HepG2 (cell line): Measurements from ENCODE around the gene FGFBP1. TPM values are rescaled to one million over a fixed set of nuclear protein-coding genes. Genes with fewer than 3 reads are reported as not detected.

ENCODE experiments used
- ATAC-seq: fragments of 200-7000 bp; cut with Tn5 transposase; 3 replicates; pipeline ENCODE4 v1.9.1; 2020; ENCODE audit warnings: mild to moderate bottlenecking, moderate library complexity
- BruUV-seq: library from RNA; stranded (reverse); fragments of 400-500 nt; replicated peaks from 2 replicates; lab custom pipeline; 2021; lab: Mats Ljungman, UMichigan
- CTCF ChIA-PET: fragments of 300-600 bp; formaldehyde crosslinking; extraction: SDS; loops from one replicate; lab custom pipeline; 2021; ENCODE audit warnings: low total read pairs, inconsistent platforms, low intra/inter-chr PET ratio; lab: Yijun Ruan, JAX
- POLR2A ChIA-PET: fragments of 350-600 bp; sonication (Branson Sonifier 250); formaldehyde crosslinking; loops from one replicate; lab custom pipeline; 2020; ENCODE audit warnings: antibody characterized with exemption, inconsistent platforms; lab: Yijun Ruan, JAX
- DNase-seq: peaks from one replicate; pipeline ENCODE4 v3.0.0-alpha.2; 2015; ENCODE audit warnings: low spot score
- FAIRE-seq: peaks from 3 replicates; lab custom pipeline; 2011; peaks lifted over from hg19 to GRCh38; lab: Jason Lieb, UNC
- H2AFZ ChIP-seq: one replicate; pipeline ENCODE4 v1.6.1; 2011; ENCODE audit warnings: low read length, inconsistent platforms
- H3K27ac ChIP-seq: fragments of 300-600 bp; 3 replicates; pipeline ENCODE4 v1.8.0; 2011; ENCODE audit warnings: mixed run types, mild to moderate bottlenecking, mixed read lengths, low read length, inconsistent platforms; ENCODE audit not compliant: insufficient read depth; ENCODE audit errors: extremely low read length
- H3K27me3 ChIP-seq, 2 experiments: fragments of 200-600 bp in 1 of 2; 2 replicates in 1 of 2; 3 replicates in 1 of 2; pipeline versions ENCODE4 v1.6.0 to v1.8.0; 2011; ENCODE audit warnings: low read length in 2 of 2, mild to moderate bottlenecking in 2 of 2, moderate library complexity in 2 of 2, inconsistent platforms in 1 of 2; ENCODE audit not compliant: insufficient read depth in 2 of 2, control insufficient read depth in 1 of 2
- H3K36me3 ChIP-seq, 2 experiments: fragments of 200-600 bp in 1 of 2; replicated peaks in 1 of 2; 2 replicates in 1 of 2; 3 replicates in 1 of 2; pipeline versions ENCODE4 v1.5.1 to v1.8.0; 2011; ENCODE audit warnings: low read length in 2 of 2, inconsistent platforms in 1 of 2; ENCODE audit not compliant: insufficient read depth in 2 of 2, control insufficient read depth in 1 of 2
- H3K4me1 ChIP-seq: 2 replicates; pipeline ENCODE4 v1.5.1; 2012; ENCODE audit warnings: low read length, inconsistent platforms; ENCODE audit not compliant: insufficient read depth
- H3K4me2 ChIP-seq: 2 replicates; pipeline ENCODE4 v1.6.0; 2011; ENCODE audit warnings: low read depth, low read length, inconsistent platforms
- H3K4me3 ChIP-seq, 3 experiments: fragments of 200-600 bp in 1 of 3; sonication (generic), shearing (Covaris generic) in 1 of 3; replicated peaks in 1 of 3; 2 replicates each; pipeline ENCODE4 v1.5.1; 2011 to 2016; ENCODE audit warnings: low read length in 3 of 3, inconsistent platforms in 2 of 3, low read depth in 2 of 3, mild to moderate bottlenecking in 2 of 3, control low read depth in 1 of 3, mixed read lengths in 1 of 3; ENCODE audit not compliant: insufficient read depth in 1 of 3
- H3K79me2 ChIP-seq: one replicate; pipeline ENCODE4 v1.6.1; 2011; ENCODE audit warnings: low read length, inconsistent platforms; ENCODE audit not compliant: insufficient read depth
- H3K9ac ChIP-seq: 2 replicates; pipeline ENCODE4 v1.6.0; 2011; ENCODE audit warnings: mild to moderate bottlenecking, low read depth, low read length, inconsistent platforms; ENCODE audit not compliant: insufficient read depth
- H3K9me3 ChIP-seq: 2 replicates; pipeline ENCODE4 v1.5.1; 2012; ENCODE audit warnings: mild to moderate bottlenecking, low read length
- H4K20me1 ChIP-seq: 2 replicates; pipeline ENCODE4 v1.6.0; 2011; ENCODE audit warnings: inconsistent platforms, mild to moderate bottlenecking, low read length, moderate library complexity; ENCODE audit not compliant: insufficient read depth
- GPBP1L1 ChIP-seq: sonication (generic); formaldehyde crosslinking; IDR thresholded peaks from 2 replicates; pipeline ENCODE4 v1.5.0; 2020; ENCODE audit warnings: mild to moderate bottlenecking, missing genetic modification reagents
- MED13 ChIP-seq: sonication (generic); formaldehyde crosslinking; IDR thresholded peaks from 2 replicates; pipeline ENCODE4 v1.5.0; 2020; ENCODE audit warnings: missing genetic modification reagents
- NONO ChIP-seq, 2 experiments: fragments of 450-650 bp in 1 of 2; sonication (generic) in 1 of 2; formaldehyde crosslinking in 1 of 2; IDR thresholded peaks in 1 of 2; conservative IDR thresholded peaks in 1 of 2; 2 replicates each; pipeline versions ENCODE4 v1.6.1 to v1.8.0; 2017 to 2022; ENCODE audit warnings: mild to moderate bottlenecking in 1 of 2, missing genetic modification reagents in 1 of 2, moderate library complexity in 1 of 2
- ZFX ChIP-seq: sonication (generic); formaldehyde crosslinking; IDR thresholded peaks from 2 replicates; pipeline ENCODE4 v1.4.0; 2020; ENCODE audit warnings: mild to moderate bottlenecking, low read depth, missing genetic modification reagents, moderate library complexity
- ZNF644 ChIP-seq: IDR thresholded peaks from 2 replicates; pipeline ENCODE4 v1.6.1; 2016; ENCODE audit warnings: low read depth
- WGBS: methylation state at CpG from one replicate; pipeline ENCODE4 v1.1.6; 2017; ENCODE audit warnings: low lambda C conversion rate; 5-methylcytosine and 5-hydroxymethylcytosine counted together
- in situ Hi-C: cut with HindIII; loops from 2 replicates; pipeline ENCODE4 v1.10.0; 2017; ENCODE audit warnings: low pct_unique_long_range_greater_than_20kb; ENCODE audit not compliant: extremely low pct_ligation_motif_present
- intact Hi-C: fragments of 100-400 bp; cut with micrococcal nuclease; formaldehyde crosslinking; loops from one replicate; pipeline ENCODE4 v1.10.0; 2022; ENCODE audit not compliant: unreplicated experiment
- polyA plus RNA-seq, 8 experiments: library from polyadenylated mRNA; depleted of rRNA in 3 of 8; stranded (reverse) in 7 of 8; unstranded in 1 of 8; fragments of >200 nt; fragmentation: Illumina TruSeq in 4 of 8; extraction: Trizol in 4 of 8; gene quantifications; 2 replicates each; pipeline versions ENCODE4 v1.2.1 to v1.2.3, GENCODE V29; 2011 to 2016; ENCODE audit warnings: low read depth in 4 of 8, missing spikeins in 1 of 8, mixed read lengths in 1 of 8; ENCODE audit not compliant: insufficient read depth in 1 of 8
- total RNA-seq, 5 experiments: library from RNA; depleted of rRNA; stranded (reverse); fragments of >200 nt; fragmentation: Illumina TruSeq; extraction: Trizol; gene quantifications; 2 replicates each; pipeline ENCODE4 v1.2.3, GENCODE V29; 2016; ENCODE audit warnings: low read depth in 1 of 5
- TF ChIP-seq, protein P1 (sequence below): sonication (generic); formaldehyde crosslinking; conservative IDR thresholded peaks from 2 replicates; pipeline ENCODE4 v1.5.0; 2020; ENCODE audit warnings: missing genetic modification reagents

FGFBP1 gene
- total and polyA plus RNA-seq, 2 of the 13 experiments (the other 11 are each of a cell fraction or from before 2014, with no cell fraction given), result not detected

GRCh38 chr4:15928883-15929282 is 9.7 kb downstream of the FGFBP1 start:
- Histone ChIP-seq H3K36me3 (no peaks in the 10 kb centered on the region), H3K9ac (no peak overlapping the region), H3K9me3 (no peaks in the 10 kb centered on the region), H4K20me1 (no peaks in the 10 kb centered on the region), H3K79me2 (no peaks in the 10 kb centered on the region), H3K4me1 (no peaks in the 10 kb centered on the region), H3K4me3 (no peak overlapping the region), H3K27ac (no peak overlapping the region), H2AFZ (no peak overlapping the region)
- in situ Hi-C loops, result no loop called here
- POLR2A ChIA-PET, result no interaction called here
- 0% methylated on average over 3 of the region's 5 CpGs for WGBS
- BruUV-seq, result no TSS peak
- ATAC-seq (no peak), FAIRE-seq (no peak), DNase-seq (no peak)
- no peak for TF ChIP-seq ZFX (CRISPR knock-in tag)
- TF ChIP-seq ZNF644, result no peak
- no peak for TF ChIP-seq MED13
- TF ChIP-seq, protein P1, sequence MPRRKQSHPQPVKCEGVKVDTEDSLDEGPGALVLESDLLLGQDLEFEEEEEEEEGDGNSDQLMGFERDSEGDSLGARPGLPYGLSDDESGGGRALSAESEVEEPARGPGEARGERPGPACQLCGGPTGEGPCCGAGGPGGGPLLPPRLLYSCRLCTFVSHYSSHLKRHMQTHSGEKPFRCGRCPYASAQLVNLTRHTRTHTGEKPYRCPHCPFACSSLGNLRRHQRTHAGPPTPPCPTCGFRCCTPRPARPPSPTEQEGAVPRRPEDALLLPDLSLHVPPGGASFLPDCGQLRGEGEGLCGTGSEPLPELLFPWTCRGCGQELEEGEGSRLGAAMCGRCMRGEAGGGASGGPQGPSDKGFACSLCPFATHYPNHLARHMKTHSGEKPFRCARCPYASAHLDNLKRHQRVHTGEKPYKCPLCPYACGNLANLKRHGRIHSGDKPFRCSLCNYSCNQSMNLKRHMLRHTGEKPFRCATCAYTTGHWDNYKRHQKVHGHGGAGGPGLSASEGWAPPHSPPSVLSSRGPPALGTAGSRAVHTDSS (CRISPR knock-in tag), result no peak
- TF ChIP-seq NONO (IDR thresholded peaks at IDR 0.05), result no peak
- TF ChIP-seq NONO (CRISPR knock-in tag; conservative IDR thresholded peaks at IDR 0.05), result no peak
- TF ChIP-seq GPBP1L1 (CRISPR knock-in tag), result no peak
- TF ChIP-seq, all 625 proteins: peak for 0
- H3K4me2 ChIP-seq, result no peak overlapping the region
- peaks cover 3 to 30% of the 10 kb centered on the region in 2 experiments; a peak in 3 of 5 replicates for H3K27me3 ChIP-seq
- intact Hi-C loops, result no loop called here
- CTCF ChIA-PET, result no interaction called here
